ENCODE measurements around the gene HSD3B7. TPM values are rescaled to one million over a fixed set of nuclear protein-coding genes. Genes with fewer than 3 reads are reported as not detected.

HSD3B7 gene
- total and polyA plus RNA-seq, 2 of the 8 experiments (the other 6 are each of a cell fraction or from before 2014, with no cell fraction given): 2.9 to 6.6 TPM

DNA sequence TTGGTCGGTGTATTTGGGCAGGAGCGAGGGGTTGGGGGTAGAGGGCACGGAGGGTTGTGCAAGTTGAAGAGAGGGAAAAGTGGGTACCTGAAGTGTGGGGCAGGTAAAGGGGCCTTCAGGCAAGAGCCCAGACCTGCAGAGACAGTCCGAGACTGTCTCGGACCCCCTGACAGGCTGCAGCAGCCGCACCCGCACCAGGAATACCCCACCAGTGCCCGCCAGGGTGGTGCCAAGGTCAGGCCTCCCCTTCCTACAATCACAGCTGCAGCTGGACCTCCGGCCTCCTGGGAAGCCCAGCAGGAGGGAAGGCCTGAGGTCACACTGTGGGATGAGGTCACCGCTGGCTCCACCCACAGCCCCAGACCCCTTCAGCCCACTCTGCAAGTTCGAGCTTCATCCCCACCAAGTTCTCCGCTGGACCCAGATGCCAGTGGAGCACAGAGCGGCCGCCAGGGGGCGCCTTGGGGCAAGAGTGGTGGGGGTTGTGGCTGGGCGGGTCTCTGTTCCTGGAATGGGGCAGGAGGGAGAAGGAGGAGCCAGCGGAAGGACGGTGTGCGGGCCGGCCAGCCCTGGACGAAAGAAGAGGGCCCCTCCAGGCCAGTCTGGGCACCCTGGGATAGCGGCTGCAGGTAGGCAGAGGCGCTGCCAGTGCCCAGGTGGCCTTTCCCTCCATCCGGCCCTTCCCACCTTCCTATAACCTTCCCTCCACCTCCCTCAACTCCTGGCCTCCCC is at the start of gene HSD3B7 (continued):
- TF ChIP-seq CHD2 (IDR thresholded peaks at IDR 0.05; ENCODE audit: low read length) (no peak), CBX8 (IDR thresholded peaks at IDR 0.05; ENCODE audit: borderline replicate concordance, low read depth, low read length) (no peak), ASH2L (IDR thresholded peaks at IDR 0.05; ENCODE audit: low read length) (no peak), JUND (IDR thresholded peaks at IDR 0.05; ENCODE audit: low read length) (peak; percentile 61; the same call in 1 of the 2 replicates), TAF1 (IDR thresholded peaks at IDR 0.05; ENCODE audit: low read depth, low read length) (0 out of 2 replicates have a peak, but pooled peaks have one; percentile 12), SP4 (IDR thresholded peaks at IDR 0.05; ENCODE audit: low read length) (peak; percentile 70; the same call in 1 of the 2 replicates), EGR1 (IDR thresholded peaks at IDR 0.05; ENCODE audit: borderline replicate concordance, low read depth, low read length) (no peak), KDM5A (IDR thresholded peaks at IDR 0.05; ENCODE audit: low read length) (no peak), SRF (IDR thresholded peaks at IDR 0.05; ENCODE audit: low read depth, low read length) (no peak), KDM1A (IDR thresholded peaks at IDR 0.05; ENCODE audit: borderline replicate concordance, low read length) (no peak), RAD21 (IDR thresholded peaks at IDR 0.05 in 1 of 2, conservative IDR thresholded peaks at IDR 0.05 in 1 of 2; ENCODE audit: low read depth in 2 of 2, low read length in 2 of 2) (peak; percentile 79 to 84), ZNF274 (IDR thresholded peaks at IDR 0.05; ENCODE audit: borderline replicate concordance, extremely low read depth, low read length) (no peak), HDAC6 (IDR thresholded peaks at IDR 0.05; ENCODE audit: low read depth, low read length) (no peak), SIRT6 (IDR thresholded peaks at IDR 0.05; ENCODE audit: low read length) (no peak), TBP (IDR thresholded peaks at IDR 0.05; ENCODE audit: low read depth, low read length) (no peak), RNF2 (IDR thresholded peaks at IDR 0.05; ENCODE audit: borderline replicate concordance, low read depth, low read length, missing control alignments, poor library complexity, severe bottlenecking) (no peak), POU5F1 (IDR thresholded peaks at IDR 0.05; ENCODE audit: low read depth, low read length) (no peak), SP2 (IDR thresholded peaks at IDR 0.05; ENCODE audit: low read length) (no peak)
- TF ChIP-seq, protein P1, sequence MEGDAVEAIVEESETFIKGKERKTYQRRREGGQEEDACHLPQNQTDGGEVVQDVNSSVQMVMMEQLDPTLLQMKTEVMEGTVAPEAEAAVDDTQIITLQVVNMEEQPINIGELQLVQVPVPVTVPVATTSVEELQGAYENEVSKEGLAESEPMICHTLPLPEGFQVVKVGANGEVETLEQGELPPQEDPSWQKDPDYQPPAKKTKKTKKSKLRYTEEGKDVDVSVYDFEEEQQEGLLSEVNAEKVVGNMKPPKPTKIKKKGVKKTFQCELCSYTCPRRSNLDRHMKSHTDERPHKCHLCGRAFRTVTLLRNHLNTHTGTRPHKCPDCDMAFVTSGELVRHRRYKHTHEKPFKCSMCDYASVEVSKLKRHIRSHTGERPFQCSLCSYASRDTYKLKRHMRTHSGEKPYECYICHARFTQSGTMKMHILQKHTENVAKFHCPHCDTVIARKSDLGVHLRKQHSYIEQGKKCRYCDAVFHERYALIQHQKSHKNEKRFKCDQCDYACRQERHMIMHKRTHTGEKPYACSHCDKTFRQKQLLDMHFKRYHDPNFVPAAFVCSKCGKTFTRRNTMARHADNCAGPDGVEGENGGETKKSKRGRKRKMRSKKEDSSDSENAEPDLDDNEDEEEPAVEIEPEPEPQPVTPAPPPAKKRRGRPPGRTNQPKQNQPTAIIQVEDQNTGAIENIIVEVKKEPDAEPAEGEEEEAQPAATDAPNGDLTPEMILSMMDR (IDR thresholded peaks at IDR 0.05; ENCODE audit: control extremely low read depth in 1 of 3, insufficient read depth in 1 of 3, low read depth in 1 of 3, low read length in 3 of 3): peak; percentile 88 to 96 (median 94)

All from H1 (cell line).